NCI-H146 treated with DMSO at 0.1 percent for 48 hours (cell line): ENCODE results near the gene DDR1.

ENCODE experiments used
- DNase-seq: peaks from one replicate; lab custom pipeline; 2025; ENCODE audit not compliant: unreplicated experiment; lab: John Stamatoyannopoulos, UW

The DDR1 gene

DNA sequence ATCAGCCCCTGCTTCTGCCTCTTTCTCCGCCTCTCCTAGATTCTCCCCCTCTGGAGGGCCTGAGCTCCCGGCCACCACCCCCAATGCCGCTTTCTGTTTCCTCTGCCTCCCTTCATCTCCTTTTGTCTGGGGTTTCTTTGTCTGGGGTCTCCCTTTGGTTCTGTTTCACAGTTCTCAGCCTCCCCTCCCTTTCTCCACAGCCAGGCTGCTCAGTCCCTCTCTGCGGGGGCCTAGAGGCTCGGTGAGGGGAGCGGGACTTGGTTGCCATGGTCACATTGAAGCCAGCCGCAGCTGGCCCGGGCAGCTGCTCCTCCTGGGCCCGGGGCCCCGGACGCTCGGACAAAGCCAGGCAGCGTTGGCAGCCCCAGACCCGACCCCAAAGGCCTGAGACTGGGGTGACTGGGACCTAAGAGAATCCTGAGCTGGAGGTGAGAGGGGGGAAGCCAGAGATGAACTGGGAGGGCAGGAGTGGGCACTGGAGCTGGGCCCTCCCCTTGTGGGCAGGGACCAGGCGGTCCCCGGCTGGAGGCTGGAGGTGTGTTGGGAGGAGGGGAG, 3.5 kb upstream of the DDR1 start:
- peak; percentile 63 for DNase-seq

DNA sequence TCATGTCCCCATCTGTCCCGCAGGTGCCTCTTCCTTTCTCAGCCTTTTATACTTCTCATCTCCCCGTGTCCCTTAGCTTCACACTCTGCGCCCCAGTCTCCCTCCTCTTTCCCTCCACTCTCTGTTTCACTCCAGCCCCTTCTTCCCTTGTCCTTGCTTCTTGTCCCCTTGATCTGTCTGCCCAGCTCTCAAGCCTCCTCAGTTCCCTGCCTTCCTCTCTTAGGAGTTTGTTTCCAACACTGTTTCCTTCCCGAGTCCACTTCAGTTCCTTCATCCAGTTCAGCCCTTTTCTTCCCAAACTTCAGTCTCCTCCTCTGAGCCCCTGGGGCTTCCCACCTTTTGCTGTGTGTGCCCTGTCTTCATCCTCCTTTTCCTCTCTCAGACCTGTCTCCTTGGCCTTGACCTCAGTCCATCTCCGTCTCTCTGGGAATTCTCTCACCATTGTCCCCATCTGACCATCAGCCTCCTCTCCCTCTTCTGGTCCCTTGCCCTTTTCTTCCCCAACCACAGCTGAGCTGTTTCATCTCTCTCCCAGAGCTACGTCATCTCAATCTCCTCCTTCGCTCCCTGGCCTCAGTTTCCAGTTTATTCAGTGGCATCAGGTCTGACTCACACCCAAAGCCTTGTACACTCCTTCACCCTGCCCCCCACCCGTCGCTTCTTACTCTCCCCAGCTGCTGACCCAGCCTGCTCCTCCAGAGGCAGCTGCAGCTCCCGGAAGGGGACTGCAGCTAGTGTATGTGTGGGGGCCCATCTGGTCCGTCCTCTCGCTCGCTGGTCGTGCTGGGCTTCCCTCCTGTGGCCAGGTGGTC, 2.7 kb upstream of the DDR1 start:
- DNase-seq = peak; percentile 33

DNA sequence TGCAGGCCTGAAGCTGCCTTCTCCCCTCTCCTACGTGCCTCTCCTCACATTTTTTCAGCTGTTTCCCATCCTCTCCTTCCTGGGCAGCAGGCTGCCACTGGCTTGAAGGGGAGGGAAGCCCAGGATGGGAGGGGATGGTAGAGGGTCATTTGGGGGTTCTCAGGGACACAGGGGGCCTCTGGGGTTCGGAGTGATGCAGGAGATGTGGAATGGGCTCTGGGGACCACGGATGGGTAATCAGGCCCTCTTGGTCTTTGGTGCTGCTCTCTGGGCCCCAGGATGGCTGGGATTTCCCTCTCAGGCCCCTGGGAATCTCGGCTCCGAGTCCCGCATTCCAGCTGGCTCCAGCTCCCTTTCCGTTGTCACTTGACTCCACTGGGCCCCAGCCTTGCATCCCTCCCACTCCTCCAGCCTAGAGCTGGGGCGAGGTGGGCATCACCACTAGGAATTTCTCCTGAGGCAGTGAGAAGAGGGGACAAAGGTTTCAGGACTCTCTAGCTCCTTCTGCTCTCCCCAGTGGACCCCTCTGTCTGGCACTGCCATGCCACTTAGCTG, 2.0 kb upstream of the DDR1 start:
- no peak for DNase-seq

DNA sequence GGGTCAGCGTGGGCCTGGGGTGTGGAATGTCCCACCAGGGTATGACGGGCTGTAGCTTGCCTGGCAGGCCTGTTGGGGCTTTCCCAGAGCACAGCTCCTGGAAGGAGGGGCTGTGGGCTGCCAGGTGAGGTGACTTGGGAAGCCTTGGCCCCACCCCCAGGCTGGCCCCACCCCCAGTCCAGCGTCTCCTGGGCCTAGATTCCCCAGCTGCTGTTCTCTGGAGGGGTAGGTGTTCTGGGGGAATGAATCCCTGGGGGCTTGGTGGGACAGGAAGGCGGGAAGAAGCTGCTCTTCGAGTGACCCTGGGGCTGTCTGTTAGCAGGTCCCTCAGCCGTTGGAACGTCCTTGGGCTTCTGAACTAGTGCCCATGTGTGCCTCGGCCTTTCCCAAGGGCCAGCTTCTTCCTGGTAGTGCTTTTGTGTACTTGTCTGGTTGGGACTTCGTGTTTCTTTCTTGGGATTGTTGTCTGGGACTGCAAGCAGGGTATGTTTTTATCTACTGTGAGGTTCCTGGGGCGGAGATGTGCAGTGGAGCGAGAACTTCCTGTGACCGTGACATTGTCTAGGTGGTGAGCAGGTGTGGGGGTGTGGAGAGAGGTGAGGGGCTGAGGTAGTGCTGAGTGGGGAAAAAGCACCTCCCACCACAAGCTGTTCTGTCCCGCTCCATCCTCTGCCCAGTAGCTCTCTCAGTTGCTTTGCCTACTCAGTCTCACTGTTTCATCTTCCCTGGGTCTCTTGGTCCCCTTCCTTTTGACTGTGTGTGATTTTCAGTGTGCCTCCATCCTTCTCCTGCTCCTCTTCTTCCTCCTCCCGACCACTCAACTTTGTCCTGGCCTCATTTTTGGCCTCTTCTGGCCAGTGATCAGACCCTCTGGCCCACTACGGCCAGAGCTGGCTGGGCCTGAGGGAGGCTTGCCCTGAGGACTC, 1.3 kb upstream of the DDR1 start:
- DNase-seq = peak; percentile 27

DNA sequence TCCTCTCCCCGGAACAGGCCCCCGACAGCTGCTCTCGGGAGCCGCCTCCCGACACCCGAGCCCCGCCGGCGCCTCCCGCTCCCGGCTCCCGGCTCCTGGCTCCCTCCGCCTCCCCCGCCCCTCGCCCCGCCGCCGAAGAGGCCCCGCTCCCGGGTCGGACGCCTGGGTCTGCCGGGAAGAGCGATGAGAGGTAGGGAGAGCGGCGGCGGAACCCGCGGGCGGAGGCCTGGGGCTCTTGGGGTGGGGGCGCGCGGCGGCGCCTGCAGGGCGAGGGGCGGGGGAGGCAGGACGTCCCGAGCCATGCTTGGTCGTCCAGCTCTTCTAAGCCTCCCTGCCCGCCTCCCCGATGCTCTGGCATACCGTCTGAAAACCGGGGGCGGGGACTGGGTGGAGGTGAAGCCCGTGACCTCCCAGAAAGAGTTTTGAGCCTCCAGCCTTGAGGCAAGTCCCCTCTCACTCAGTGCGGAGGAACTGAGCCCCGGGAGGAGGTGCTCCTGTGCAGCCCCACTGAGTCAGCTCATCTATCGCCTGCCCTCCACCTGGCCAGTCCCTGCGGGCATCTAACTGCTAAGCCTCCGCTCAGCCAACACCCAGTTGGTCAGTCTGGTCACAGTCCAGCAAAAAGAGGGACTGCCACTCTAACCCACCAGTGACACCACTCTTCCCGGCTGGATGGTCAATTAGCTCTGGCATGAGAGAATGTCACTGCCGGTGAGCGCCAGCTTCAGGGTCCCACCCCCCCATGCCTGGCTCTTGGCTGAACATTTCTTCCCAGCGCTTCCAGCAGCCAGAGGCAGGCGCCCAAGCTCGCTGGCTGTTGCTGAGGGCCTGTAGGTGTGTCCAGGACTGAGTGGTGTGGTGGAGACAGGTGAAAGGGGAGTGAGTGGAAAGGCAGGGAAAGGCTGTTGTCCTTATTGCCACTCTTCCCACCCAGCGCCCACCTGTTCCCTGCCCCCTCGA, 482 bp downstream of the DDR1 start:
- peak; percentile 18 for DNase-seq

DNA sequence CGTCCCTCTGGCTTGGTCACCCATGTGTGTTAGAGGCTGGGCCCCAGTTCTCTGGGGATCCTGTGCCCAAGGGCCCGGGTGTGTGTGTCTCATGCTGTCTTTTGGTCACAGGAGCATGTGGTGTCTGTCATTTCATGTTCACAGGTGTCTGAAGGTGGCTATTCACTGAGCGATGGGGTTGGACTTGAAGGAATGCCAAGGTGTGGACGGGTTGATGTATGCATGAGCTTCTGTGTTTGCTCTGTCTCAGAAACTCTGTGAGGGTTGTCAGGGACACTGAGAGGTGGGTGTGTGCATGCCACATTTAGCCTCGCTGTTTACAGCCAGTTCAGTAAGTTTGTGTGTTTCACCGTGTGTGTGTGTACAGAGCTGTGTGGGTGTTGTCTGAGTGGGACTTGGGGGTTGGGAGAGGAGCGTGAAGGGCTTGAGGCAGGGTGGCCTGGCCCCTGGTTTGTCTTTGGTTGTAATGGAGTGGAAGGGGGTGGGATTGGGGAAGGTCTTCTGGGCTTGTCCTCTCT, 1.2 kb downstream of the DDR1 start:
- DNase-seq = no peak

DNA sequence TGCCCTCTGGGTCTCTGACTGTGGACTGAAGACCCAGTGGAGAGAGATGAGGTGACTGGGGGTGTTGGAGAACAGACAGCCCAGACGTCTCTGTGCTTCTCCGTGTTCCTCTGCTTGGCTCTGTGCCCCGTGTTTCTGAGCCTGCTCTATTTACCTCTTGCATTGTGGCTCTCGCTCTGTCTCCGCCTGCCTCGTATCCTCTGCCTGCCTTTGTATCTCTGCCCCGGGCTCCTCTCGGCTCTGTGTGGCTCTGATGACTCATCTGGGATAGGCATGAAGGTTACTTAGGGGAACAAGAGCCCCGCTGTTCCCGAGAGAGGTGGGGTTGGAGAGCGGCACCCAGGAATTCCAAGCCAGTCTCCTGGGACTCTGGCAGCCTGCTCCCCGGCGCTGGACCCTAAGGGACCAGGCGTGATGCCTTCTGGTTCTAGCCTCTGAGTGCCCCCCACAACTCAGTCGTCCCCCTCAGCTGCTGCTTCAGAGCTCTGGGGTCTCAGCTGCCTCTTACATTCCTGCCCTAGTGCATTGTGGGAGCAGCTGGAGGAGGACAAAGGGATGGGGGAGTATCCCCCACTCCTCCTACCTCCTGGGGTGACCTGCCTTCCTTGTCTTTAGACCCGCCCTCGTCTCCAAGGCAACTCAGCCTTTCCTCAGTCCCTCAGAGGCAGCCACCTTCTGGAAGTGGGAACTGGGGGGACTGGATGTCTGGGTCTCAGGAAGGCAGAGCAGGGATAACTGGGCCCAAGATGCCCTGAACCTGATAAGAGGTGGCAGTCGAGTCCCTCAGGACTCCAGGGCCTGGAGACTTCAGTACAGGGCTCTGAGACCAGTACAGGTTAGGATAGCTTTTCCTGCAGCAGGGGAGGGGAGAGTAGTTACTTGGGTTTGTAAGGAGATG, 1.9 kb downstream of the DDR1 start:
- DNase-seq = peak; percentile 41

DNA sequence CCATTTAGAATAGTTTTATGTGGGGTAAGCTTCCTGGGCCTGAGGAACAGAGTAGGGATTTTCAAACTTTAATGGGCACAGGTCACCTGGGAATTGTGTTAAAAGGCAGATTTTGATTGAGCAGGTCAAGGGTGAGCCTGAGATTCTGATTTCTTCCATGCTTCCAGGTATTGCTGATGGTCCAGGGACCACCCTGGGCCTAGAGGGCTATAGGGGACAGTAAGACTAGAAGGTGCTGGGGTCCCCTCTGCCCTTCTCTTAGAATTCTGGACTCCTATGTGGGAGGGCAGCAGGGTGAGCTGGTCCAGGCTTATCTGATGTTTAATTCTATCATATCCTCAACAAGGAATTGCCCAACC, 2.6 kb downstream of the DDR1 start:
- no peak for DNase-seq

DNA sequence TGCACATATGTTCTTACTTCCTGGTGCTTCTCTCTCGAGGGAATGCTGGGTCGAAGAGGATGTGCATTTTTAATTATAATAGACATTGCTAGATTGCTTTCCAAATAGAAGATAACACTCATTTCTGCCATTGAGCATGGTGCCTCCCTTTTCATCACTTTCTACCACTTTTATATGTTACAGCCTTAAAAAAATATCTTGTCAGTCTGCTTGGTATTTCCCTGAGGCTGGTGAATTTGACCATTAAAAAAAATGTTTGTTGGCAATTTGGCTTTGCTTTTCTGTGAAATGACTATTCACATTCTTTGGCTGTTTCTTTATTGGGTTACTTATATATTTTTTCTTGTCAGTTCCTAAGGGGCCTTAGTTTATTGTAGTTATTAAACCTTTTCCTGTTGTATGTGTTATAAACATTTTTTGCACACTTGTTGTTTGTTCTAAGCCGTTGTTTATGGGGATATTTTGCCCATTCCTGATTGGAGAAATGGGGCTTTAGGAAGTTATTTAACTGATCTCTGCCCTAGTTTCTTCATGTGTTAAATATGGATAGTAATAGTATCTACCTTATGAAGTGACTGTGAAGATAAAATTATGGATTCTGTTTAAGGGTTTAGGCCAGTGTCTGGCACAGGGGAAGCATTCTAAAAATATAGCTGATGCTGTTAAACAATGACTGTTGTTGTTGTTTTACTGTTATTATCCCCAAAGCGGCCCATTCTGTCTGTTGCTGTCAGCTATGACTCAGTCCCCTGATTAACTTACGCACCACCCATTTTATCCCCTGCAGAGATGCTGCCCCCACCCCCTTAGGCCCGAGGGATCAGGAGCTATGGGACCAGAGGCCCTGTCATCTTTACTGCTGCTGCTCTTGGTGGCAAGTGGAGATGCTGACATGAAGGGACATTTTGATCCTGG, 3.8 kb downstream of the DDR1 start:
- DNase-seq = no peak

DNA sequence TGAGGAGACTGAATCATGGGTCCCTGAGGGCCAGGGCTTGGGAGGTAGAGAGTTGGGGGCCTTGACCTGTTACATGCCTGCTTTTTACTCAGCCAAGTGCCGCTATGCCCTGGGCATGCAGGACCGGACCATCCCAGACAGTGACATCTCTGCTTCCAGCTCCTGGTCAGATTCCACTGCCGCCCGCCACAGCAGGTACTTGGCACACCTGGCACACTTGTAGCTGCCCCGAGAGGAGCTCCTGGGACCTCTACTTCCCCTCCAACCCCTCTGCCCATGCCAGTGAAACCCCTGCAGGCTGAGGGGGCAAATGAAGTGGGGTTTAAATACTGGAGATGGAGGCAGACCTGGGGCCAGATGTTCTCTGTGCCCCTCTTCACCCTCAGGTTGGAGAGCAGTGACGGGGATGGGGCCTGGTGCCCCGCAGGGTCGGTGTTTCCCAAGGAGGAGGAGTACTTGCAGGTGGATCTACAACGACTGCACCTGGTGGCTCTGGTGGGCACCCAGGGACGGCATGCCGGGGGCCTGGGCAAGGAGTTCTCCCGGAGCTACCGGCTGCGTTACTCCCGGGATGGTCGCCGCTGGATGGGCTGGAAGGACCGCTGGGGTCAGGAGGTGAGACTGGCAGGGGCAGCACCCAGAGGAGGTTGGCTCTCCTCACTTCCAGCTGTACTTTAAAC, 4.6 kb downstream of the DDR1 start:
- DNase-seq = no peak

DNA sequence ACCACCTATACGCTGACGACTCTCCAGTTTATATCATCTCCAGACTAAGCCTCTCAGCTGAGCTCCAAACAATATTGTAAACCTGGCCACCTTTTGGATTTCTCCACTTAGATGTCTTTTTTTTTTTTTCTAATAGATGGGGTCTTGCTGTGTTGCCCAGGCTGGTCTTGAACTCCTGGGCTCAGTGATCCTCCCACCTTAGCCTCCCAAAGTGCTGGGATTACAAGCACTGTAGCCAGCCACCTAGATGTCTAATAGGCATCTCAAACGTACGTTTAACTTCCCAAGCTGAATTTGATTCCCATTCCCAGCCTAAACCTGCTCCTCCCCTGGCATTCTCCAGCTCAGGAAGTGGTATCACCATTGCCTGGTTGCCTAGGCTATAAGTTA, 5.2 kb downstream of the DDR1 start:
- DNase-seq = no peak

DNA sequence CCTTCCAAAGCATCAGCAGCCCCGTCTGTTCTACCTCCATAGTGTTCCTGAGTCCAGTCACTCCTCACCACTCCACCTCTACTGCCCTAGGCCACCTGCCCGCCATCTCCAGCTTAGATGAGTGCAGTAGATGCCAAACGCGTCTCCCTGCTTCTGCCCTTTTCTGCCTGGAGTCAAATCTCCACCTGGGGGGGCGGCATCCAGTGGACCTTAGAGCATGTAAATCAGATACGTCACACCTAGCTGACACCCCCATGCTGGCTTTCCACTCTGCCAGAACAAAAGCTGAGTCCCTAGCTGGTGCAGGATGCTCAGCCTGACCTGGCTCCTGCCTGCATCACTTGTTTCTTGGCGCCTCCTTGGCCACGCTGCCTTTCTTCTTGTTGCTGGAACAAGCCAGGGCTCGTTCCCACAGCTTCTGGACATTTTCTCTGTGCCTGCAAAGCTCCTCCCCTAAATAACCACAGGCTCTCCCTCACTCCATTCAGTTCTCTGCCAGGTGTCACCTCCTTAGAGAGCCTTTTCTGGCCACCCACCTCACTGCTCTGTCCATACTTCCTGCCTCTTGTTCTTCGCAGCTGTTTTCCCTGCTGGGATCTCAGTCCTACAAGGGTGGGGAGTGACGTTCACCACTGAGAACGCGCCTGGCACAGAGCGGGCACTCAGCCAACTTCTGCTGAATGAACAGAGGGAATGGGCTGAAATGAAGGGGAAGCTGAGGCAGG, 5.8 kb downstream of the DDR1 start:
- DNase-seq = no peak

DNA sequence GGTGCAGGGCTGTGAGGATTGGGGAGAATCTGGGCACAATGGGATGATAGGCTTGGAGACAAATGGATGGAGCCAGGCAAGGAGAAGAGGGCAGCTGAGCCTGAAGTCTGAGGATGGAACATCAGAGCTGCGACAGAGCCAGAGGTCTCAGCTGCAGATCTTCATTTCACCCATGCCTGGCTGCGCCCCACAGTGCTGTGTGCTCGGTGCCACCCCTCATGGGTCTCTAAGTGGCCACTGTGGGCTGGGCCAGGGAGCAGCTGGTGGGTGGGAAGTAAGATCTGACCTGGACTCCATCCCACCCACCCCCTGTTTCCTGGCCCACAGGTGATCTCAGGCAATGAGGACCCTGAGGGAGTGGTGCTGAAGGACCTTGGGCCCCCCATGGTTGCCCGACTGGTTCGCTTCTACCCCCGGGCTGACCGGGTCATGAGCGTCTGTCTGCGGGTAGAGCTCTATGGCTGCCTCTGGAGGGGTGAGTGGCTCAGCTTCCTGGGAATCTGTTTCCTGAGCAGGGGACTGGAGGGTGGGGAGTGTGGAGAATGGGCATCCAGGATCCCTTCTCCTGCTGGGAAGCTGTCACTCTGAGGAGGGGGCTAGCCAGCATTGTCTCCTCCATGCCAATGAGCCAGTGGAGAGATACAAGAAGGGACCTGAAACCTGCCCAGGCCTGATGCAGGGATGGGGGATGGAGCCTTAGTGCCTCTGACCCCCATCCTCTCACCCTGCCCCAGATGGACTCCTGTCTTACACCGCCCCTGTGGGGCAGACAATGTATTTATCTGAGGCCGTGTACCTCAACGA, 6.5 kb downstream of the DDR1 start:
- no peak for DNase-seq

DNA sequence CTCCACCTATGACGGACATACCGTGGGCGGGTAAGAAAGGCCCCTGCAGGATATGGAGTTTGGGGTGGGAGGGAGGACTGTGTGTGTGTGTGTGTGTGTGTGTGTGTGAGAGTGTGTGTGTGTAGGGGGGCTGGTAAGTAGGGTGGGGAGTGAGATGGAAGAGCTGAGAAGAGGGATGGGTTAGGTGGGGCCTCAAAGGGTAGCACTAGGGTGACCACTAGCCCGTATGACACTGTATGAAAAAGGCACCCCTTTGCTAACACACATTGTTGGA, 7.1 kb downstream of the DDR1 start:
- no peak for DNase-seq

DNA sequence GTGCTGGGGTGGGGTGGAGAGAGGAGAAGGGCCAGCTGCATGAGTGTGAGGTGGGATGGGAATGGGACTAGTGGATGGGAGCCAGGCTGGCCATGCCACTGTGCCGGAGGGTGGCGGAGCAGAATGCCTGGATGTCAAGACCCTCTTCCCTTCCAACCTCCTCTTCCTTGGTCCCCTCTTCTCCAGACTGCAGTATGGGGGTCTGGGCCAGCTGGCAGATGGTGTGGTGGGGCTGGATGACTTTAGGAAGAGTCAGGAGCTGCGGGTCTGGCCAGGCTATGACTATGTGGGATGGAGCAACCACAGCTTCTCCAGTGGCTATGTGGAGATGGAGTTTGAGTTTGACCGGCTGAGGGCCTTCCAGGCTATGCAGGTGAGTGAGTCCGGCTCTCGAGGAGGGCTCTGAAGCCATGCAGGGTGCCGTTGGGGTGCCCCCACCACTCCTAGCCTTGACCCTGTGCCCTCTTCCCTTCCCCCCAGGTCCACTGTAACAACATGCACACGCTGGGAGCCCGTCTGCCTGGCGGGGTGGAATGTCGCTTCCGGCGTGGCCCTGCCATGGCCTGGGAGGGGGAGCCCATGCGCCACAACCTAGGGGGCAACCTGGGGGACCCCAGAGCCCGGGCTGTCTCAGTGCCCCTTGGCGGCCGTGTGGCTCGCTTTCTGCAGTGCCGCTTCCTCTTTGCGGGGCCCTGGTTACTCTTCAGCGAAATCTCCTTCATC, 7.7 kb downstream of the DDR1 start:
- DNase-seq = no peak
